Testis (tissue), 3 donors: ENCODE results near the gene MACROD2. TPM values are rescaled to one million over a fixed set of nuclear protein-coding genes. Genes with fewer than 3 reads are reported as not detected.

Experiments
- DNase-seq: peaks from one replicate; pipeline ENCODE4 v3.0.0-alpha.2; 2019
- H3K27ac ChIP-seq, 2 donors: fragments of 200-600 bp; sonication (generic); one replicate each; pipeline ENCODE4 v1.5.1; 2019
- H3K27me3 ChIP-seq: fragments of 200-600 bp; sonication (generic); one replicate; pipeline ENCODE4 v1.5.1; 2019
- H3K36me3 ChIP-seq: fragments of 200-600 bp; sonication (generic); one replicate; pipeline ENCODE4 v1.5.1; 2017; ENCODE audit warnings: low read depth; ENCODE audit errors: missing control alignments
- H3K4me1 ChIP-seq: fragments of 200-600 bp; sonication (generic); one replicate; pipeline ENCODE4 v1.5.1; 2019
- H3K4me3 ChIP-seq, 2 donors: fragments of 200-600 bp; sonication (generic); one replicate each; pipeline ENCODE4 v1.5.1; 2017 to 2019
- H3K9me3 ChIP-seq: fragments of 200-600 bp; sonication (generic); one replicate; pipeline ENCODE4 v1.5.1; 2017
- CTCF ChIP-seq, 3 experiments: fragments of 450-650 bp in 2 of 3; fragments of 200-600 bp in 1 of 3; sonication (generic) in 1 of 3; IDR thresholded peaks; one replicate each; pipeline ENCODE4 v1.5.1; 2016 to 2019; ENCODE audit warnings: antibody characterized with exemption in 3 of 3, mild to moderate bottlenecking in 2 of 3, moderate library complexity in 1 of 3
- POLR2A ChIP-seq: fragments of 450-650 bp; IDR thresholded peaks from one replicate; pipeline ENCODE4 v1.6.1; 2017; ENCODE audit warnings: antibody characterized with exemption, mild to moderate bottlenecking, moderate library complexity
- WGBS, 2 donors: methylation state at CpG; one replicate each; pipeline ENCODE4 v1.1.5; 2018; 5-methylcytosine and 5-hydroxymethylcytosine counted together
- intact Hi-C: fragments of 100-400 bp; cut with DNase I; formaldehyde crosslinking; loops from one replicate; pipeline ENCODE4 v1.15.1; 2023; ENCODE audit warnings: low total_unique reads
- polyA plus RNA-seq: library from polyadenylated mRNA; stranded (reverse); fragments of 350-450 nt; fragmentation: Illumina TruSeq; extraction: RNeasy Lipid Tissue Mini Kit (QIAGEN cat#74804); gene quantifications from one replicate; pipeline ENCODE4 v1.2.3, GENCODE V29; 2014; ENCODE audit warnings: low read depth, low replicate concordance; ENCODE audit not compliant: insufficient read depth
- total RNA-seq, 2 donors: library from RNA; depleted of rRNA; stranded (reverse); fragments of >200 nt; gene quantifications; one replicate each; pipeline ENCODE4 v1.2.3, GENCODE V29; 2016

Gene MACROD2
- total and polyA plus RNA-seq, 3 donors from 2014 or later = 12.6 to 20.6 (median 16.8) TPM

- no peaks in the 10 kb centered on the region for H3K27me3 ChIP-seq
- intact Hi-C loops = no loop called here
- TF ChIP-seq CTCF (IDR thresholded peaks at IDR 0.05) (no peak), POLR2A (no peak)
- no peak overlapping the region for H3K4me3 ChIP-seq
- no peaks in the 10 kb centered on the region for H3K4me1 ChIP-seq
- WGBS, 2 donors = 82 to 87% methylated on average over 2 of the region's 2 CpGs
- H3K27ac ChIP-seq = no peak overlapping the region
- no peaks in the 10 kb centered on the region for H3K36me3 ChIP-seq
- no peaks in the 10 kb centered on the region for H3K9me3 ChIP-seq
- no peak for DNase-seq
Measured at GRCh38 chr20:15854911-15855310, 1859.6 kb downstream of the MACROD2 start.

DNA sequence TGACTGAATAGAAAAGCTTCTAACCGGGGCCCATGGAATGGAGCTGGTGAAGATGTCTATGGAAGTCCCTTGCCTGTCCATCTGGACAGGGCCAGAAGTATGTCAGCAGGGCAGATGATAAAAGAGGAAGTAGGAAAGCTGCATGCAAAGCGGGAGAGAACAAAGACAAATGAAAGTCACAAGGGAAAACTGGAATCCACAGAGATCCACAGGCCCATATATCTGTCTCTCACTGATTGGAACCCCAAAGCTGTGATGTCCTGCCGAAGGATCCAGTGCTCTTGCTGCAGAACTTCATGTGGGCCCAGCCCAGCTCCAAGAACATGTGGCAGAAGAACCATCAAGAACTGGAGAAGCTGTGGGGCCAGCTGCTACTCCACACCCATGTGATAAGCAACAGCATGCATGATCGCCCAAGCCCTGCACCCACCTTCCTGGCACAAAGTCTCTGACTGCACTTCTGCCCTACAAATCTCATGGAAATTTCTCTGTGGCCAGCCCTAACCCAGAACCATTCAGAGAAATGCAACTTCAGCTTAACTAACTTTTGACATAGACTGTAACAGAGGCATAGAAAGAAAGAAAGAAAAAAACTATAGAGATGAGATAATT lies 1862.0 kb downstream of the MACROD2 start:
- TF ChIP-seq CTCF (IDR thresholded peaks at IDR 0.05) (no peak), POLR2A (no peak)
- WGBS, 2 donors = 94 to 95% methylated on average over 4 of the region's 4 CpGs
- intact Hi-C loops = no loop called here

GRCh38 chr20:15859061-15859460 lies 1863.7 kb downstream of the MACROD2 start:
- TF ChIP-seq CTCF (IDR thresholded peaks at IDR 0.05) = no peak
- TF ChIP-seq POLR2A = no peak
- Histone ChIP-seq H3K9me3 (no peaks in the 10 kb centered on the region), H3K27ac (no peak overlapping the region), H3K27me3 (no peaks in the 10 kb centered on the region), H3K36me3 (no peaks in the 10 kb centered on the region), H3K4me1 (no peaks in the 10 kb centered on the region), H3K4me3 (no peak overlapping the region)
- intact Hi-C loops = no loop called here
- no peak for DNase-seq
- 96 to 100% methylated on average over 2 of the region's 2 CpGs for WGBS, 2 donors

More for the DNA sequence above, 1862.0 kb downstream of the MACROD2 start:
- no peak for DNase-seq
- no peaks in the 10 kb centered on the region for H3K9me3 ChIP-seq
- H3K27ac ChIP-seq = no peak overlapping the region
- no peak overlapping the region for H3K4me3 ChIP-seq
- no peaks in the 10 kb centered on the region for H3K27me3 ChIP-seq
- no peaks in the 10 kb centered on the region for H3K36me3 ChIP-seq
- no peaks in the 10 kb centered on the region for H3K4me1 ChIP-seq

DNA sequence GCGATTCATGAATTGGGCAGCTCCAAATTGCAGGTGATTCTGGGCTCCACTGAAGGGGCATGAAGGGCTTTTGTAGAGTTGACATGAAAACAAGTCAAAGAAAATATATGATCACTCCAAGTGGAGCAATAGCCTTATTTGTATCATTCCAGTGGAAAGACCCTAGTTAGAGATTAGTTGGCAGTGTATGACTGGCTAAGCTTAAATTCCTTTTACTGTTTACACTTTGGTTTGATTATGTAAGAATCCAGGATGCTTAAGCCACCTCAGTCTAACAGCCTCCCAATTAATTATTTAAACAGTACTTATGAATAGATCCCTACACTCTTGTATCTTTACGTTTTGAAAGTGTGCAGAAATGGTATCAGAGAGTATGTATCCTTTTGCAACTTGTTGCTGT lies 1865.5 kb downstream of the MACROD2 start:
- Histone ChIP-seq H3K27me3 (no peaks in the 10 kb centered on the region), H3K4me3 (no peak overlapping the region), H3K9me3 (no peaks in the 10 kb centered on the region), H3K27ac (no peak overlapping the region), H3K36me3 (no peaks in the 10 kb centered on the region), H3K4me1 (no peaks in the 10 kb centered on the region)
- intact Hi-C loops = no loop called here
- WGBS, 2 donors = 85 to 87% methylated on average over 2 of the region's 2 CpGs
- no peak for DNase-seq
- TF ChIP-seq CTCF (IDR thresholded peaks at IDR 0.05) = no peak
- no peak for TF ChIP-seq POLR2A

DNA sequence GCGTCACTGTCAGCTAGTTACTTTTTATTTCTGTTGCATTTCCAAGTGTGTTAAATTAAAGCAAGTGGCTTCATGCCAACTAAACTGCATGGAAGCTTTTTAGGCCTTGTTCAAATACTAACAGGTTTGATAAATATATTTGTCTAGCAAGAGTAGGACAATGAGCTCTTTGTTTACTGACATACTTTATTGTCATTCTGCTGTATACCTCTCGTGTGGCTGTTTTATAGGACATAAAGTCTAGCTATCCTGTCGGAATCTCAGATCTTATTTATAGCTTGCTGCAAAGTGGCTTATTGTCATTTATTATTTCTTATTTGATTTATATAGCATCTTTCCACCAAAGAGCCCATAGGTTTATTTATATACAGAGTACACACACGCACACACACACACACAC lies 1866.9 kb downstream of the MACROD2 start:
- Histone ChIP-seq H3K36me3 (no peaks in the 10 kb centered on the region), H3K9me3 (no peaks in the 10 kb centered on the region), H3K27me3 (no peaks in the 10 kb centered on the region), H3K4me1 (no peaks in the 10 kb centered on the region), H3K27ac (no peak overlapping the region), H3K4me3 (no peak overlapping the region)
- no peak for TF ChIP-seq POLR2A
- TF ChIP-seq CTCF (IDR thresholded peaks at IDR 0.05) = no peak
- 67 to 73% methylated on average over 4 of the region's 4 CpGs for WGBS, 2 donors
- no peak for DNase-seq
- intact Hi-C loops = no loop called here
